GM18907 (cell line): Measurements from ENCODE around the gene NPS.

Source experiments
- ATAC-seq: cut with Tn5 transposase; IDR thresholded peaks from one replicate; pipeline ENCODE4 v1.9.1; 2021; ENCODE audit warnings: mild to moderate bottlenecking, moderate library complexity; ENCODE audit not compliant: unreplicated experiment

The NPS gene

GRCh38 chr10:127556916-127557315 lies 7.8 kb downstream of the NPS start:
- ATAC-seq = no peak

GRCh38 chr10:127561647-127562046 lies 12.5 kb downstream of the NPS start:
- no peak for ATAC-seq

GRCh38 chr10:127563718-127564553 lies 14.8 kb downstream of the NPS start:
- ATAC-seq = peak; percentile 76

GRCh38 chr10:127564644-127565043 lies 15.5 kb downstream of the NPS start:
- ATAC-seq = no peak

- no peak for ATAC-seq
Observed at GRCh38 chr10:127565583-127565982, 16.5 kb downstream of the NPS start.

DNA sequence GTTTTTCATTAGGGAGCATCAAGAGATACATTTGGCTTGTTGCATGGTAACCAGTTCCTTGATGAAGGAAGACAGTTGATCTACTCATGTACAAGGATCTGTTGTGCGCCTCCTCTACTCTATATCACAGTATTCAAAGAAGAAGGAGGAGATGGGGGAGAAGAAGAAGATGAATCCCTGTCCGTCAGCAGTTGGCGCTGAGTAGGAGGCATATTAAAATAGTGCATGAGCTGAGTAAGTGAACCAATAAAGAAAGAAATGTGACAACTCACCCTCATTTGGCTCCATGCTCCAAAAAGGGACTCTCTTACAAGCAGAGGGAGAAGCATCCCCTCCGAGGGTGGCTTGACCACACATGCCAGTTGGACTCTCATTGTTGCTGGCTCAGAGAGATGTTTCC lies 20.1 kb downstream of the NPS start:
- ATAC-seq = no peak

DNA sequence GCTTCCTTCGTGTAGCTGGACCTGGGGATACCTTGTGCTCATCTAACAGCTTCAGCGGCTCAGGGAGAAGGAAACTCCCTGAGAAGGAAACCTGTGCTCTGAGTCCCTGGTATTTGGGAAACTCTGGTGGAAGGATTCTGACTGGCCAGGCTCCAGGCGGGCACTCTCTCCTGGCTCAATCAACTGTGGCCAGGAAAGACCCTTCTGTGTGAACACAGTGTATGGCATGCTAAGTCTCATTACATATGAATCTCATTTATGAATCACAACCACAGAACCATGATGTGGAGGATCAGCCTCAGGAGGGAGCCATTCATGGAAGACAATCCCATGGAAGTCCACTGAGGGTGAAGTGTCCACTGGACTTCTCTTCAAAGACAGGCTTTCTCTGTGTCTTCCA lies 20.9 kb downstream of the NPS start:
- ATAC-seq = no peak

- ATAC-seq = no peak
Observed at GRCh38 chr10:127571386-127571785, 22.3 kb downstream of the NPS start.

GRCh38 chr10:127576051-127576450 lies 26.9 kb downstream of the NPS start:
- ATAC-seq = no peak

DNA sequence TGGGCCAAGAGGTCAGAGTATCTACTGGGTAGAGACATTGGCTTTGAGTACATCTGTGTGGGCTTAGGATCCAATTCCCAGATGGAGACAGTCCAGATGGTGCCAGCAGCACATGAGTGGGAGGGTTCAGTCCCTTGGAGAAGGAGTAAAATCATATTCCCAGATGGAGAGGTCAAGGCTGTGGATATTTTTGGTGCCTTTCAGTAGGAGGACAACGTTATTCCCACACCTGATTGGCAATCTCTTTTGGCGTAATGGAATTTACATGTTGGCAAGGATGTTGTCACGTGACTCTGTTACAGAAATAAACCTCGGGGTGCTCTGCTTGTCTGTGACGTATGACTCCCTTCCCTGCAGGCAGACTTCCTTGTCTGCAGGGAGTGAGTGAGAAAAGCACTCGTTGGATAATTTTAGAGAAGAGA lies 27.6 kb downstream of the NPS start:
- no peak for ATAC-seq

GRCh38 chr10:127577376-127578258 lies 28.5 kb downstream of the NPS start:
- ATAC-seq = no peak

DNA sequence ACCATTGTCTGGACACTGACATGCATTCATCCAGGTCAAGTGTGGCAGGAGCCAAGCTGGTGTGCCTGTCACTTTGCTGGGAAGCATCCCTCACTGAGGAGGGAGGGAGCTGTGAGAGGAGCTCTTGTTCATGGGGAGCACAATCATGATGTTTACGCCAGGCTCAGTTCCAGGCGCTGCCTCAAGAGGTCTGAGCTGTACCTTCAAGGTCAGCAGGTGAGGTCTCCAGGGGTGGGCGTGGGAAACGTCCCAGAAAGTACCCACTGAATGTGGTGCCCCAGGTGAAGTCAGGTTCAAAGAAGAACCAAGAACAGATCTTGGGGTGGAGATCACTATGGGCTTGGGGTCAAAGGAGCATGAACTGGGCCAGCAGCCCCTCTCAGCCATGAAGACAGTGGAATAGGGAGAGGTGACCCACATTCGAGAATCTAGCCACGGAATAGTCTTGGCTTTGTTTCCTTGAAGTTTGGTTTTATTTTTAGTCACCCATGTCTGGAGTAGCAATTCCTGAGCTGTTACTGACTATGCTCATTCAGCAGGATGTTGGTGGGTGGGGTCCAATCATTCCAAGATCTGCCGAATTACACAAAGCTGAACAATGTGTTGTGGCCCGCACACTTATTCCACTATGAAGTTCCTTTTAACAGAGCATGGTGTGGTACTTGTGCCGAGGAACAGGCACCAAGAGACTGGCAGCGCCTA lies 29.3 kb downstream of the NPS start:
- no peak for ATAC-seq

- ATAC-seq = no peak
Observed at GRCh38 chr10:127578961-127579305, 29.8 kb downstream of the NPS start.

DNA sequence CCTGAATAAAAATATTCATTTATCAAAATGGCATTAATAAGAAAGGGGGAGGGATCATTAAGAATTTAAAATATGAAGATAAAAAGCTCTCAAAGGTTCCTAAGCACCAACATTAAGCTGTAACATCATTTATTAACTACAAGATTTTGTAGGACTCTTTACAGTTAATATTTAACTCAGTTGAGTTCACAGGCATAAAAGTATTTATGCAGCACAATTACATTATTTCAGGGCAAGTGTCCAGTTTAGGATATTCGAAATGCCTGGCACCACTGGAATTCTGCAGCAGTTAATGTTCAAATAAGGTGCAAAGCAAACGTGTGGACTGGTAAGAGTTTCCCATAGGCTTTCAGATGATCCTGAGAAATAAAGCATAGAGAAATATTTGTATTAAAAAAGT lies 30.5 kb downstream of the NPS start:
- ATAC-seq = no peak

DNA sequence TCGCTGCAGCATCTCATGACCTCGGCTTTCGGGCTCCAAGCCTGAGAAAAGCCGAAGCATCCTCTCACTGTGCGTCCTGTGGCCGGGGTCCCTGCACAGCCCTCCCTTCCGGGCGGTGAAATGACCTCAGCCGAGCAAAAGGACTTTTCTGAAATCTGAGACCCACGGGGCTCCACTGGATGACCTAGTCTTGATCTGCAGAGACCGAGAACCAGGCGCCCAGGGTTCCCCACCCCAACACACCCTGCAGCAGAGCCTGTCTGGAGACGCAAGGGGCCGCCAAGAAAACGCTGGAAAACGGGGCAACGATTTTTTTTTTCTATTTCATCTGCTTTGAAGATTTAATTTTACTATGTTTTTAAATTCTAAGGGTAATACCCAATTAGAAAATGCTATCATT lies 31.7 kb downstream of the NPS start:
- no peak for ATAC-seq

DNA sequence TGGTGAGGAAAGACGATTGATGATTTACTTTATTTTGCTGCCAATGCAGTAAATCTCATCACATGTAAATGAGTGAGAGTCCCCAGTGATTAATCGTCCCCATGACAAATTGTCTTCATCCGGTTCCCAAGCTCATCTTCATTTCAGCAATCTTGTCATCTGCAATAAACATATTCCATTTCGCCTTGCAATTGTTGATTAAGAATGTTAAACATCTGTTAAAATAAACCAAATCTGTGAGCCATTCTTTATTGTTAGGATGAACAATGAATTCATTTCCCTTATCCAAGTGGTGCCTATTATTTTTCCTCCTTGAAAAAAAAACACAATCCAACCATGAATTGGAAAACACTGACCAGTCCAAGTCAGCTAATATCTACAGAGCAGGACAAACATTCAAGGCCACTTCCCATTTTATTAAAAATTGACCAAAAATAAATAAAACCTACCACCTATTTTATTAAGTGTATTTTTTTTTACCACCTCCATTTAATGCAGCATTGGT lies 36.5 kb downstream of the NPS start:
- ATAC-seq = no peak

DNA sequence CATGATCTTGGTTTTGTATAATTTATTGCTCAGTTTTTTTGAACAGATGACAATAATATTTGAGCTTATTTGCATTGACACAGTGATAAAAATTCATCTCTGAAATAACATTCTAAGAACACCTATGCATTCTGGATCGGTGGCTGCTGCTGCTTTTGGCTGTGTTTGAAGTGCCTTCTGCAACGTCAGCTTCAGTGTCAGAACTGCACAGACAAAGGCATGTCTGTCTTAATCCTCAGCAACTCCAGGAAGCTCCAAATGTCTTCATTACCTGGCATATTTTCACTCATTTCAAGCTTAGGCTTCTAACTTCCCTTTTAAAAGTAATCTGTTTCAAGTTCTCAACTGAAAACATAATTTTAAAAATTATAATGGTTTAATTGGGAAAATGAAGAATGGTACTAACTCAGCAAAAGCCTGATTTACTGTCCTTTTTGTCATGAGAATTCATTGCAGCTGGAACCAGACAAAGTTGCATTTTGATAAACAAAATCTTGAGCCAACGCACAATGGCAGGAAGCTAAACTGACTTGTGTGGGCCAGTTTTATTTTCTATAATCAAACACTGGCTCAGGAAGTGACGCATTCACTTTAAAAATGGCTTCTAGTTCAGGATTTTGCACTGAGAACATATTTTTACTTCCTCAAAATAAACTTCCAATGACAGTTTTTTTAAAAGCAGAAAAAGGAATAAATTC lies 38.7 kb downstream of the NPS start:
- no peak for ATAC-seq

DNA sequence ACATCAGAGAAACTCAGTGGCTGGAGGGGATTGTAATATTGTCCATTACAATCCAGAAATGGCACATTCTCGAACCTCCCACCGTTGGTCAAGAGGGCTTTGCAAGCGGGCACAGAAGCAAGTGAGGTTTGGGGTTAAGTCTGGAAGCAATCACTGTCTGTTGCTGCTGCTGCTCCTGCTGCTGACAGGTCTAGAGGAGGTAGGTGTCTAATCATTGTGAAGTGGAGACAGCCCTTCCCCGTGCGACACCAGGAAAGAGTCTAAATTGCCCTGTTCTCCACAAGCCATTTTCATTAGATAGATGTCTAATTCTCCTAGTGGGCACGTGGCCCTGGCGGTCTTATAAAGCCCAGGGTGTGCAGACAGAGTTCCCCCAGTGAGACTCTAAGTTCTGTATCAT lies 43.5 kb downstream of the NPS start:
- no peak for ATAC-seq

- no peak for ATAC-seq
Observed at GRCh38 chr10:127600479-127600878, 51.4 kb downstream of the NPS start.
